ENCODE results near the gene ETV1. TPM values are rescaled to one million over a fixed set of nuclear protein-coding genes. Genes with fewer than 3 reads are reported as not detected.

The ETV1 gene
- total RNA-seq, 6 experiments from 2014 or later = 3.3 to 8.2 (median 5.6) TPM

DNA sequence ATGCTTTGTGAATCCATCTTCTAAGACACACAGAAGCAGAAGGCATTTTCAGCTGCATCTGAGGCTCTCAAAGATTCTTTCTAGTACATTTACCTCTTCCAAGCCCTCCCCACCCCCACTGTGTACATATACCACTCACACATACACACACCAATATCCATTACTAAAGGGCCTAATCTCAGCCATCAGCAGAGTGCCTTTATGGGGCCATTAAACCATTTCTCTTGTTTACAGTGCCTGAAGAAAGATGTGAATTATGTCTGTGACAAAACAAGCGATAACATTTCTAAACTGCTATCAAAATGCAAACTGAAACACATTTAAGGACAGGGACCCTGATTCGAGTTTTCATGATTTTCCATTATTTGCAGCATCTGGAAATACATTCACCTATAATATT, 40.0 kb downstream of the ETV1 start:
- Histone ChIP-seq H3K9me3 (no peaks in the 10 kb centered on the region), H3K36me3 (no peaks in the 10 kb centered on the region), H3K27me3 (no peaks in the 10 kb centered on the region), H3K4me3 (no peak overlapping the region), H3K27ac (no peak overlapping the region), H3K4me1 (peaks cover 0 to 11% (median 0%) of the 10 kb centered on the region in 4 donors)
- DNase-seq (no peak), ATAC-seq (no peak)
- no peak for TF ChIP-seq CTCF (IDR thresholded peaks at IDR 0.05)
- TF ChIP-seq POLR2A (IDR thresholded peaks at IDR 0.05) = no peak
- WGBS (ENCODE audit: insufficient coverage, low coverage, low lambda C conversion rate, missing lambda C conversion rate) = 63% methylated on average over 2 of the region's 2 CpGs
- intact Hi-C loops (cut with DNase I) = no loop called here

- intact Hi-C loops (cut with DNase I) = no loop called here
- H3K4me3 ChIP-seq = no peak overlapping the region
- no peaks in the 10 kb centered on the region for H3K9me3 ChIP-seq
- no peak for DNase-seq
- TF ChIP-seq CTCF (IDR thresholded peaks at IDR 0.05) = no peak
- no peak for TF ChIP-seq POLR2A (IDR thresholded peaks at IDR 0.05)
- peaks cover 0 to 11% (median 0%) of the 10 kb centered on the region in 4 donors for H3K4me1 ChIP-seq
- H3K27me3 ChIP-seq = no peaks in the 10 kb centered on the region
- ATAC-seq = no peak
- 58% methylated on average over 9 of the region's 9 CpGs for WGBS (ENCODE audit: insufficient coverage, low coverage, low lambda C conversion rate, missing lambda C conversion rate)
- H3K36me3 ChIP-seq = no peaks in the 10 kb centered on the region
- no peak overlapping the region for H3K27ac ChIP-seq
Observed at GRCh38 chr7:13948019-13948801, 41.3 kb downstream of the ETV1 start.

DNA sequence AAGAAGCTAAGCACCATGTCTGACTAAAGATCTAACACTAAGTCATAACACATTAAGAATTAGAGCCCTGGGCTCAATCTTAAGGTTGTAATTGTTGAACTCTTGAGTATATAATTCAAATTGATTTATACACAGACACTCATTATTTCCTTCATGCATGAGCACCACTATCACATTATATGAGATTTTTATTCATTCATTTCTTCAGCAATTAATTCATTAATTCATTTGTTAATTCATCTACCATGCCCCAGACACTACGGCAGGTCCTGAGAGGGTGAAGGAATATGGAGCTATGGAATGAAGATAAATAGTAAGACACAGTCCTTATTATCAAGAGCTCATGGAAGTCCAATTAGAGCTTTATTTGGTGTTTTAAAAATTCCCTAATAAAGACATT, 41.9 kb downstream of the ETV1 start:
- DNase-seq = no peak
- H3K4me1 ChIP-seq = peaks cover 0 to 11% (median 0%) of the 10 kb centered on the region in 4 donors
- 83% methylated on average over 1 of the region's 1 CpG for WGBS (ENCODE audit: insufficient coverage, low coverage, low lambda C conversion rate, missing lambda C conversion rate)
- no peak overlapping the region for H3K4me3 ChIP-seq
- no peaks in the 10 kb centered on the region for H3K36me3 ChIP-seq
- intact Hi-C loops (cut with DNase I) = no loop called here
- no peak for ATAC-seq
- H3K9me3 ChIP-seq = no peaks in the 10 kb centered on the region
- H3K27me3 ChIP-seq = no peaks in the 10 kb centered on the region
- TF ChIP-seq CTCF (IDR thresholded peaks at IDR 0.05) = no peak
- TF ChIP-seq POLR2A (IDR thresholded peaks at IDR 0.05) = no peak
- no peak overlapping the region for H3K27ac ChIP-seq

DNA sequence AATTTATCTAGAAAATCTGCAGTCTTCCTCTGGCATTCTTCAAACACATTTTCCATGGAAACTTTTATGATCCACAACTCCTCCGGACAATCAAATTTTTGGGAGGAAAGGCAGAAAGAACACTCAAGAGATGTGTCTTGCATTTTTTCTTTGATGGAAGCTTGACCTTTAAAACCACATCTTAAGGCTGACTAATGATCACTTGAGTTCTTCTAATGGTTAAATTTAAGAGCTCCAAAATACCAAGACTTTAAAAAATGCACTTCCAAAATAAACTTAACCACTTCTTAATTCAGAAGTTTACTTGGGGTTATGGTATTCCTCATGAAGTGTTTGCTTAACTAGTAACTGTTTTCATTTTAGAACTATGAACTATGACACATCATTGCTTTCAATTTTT, 43.3 kb downstream of the ETV1 start:
- Histone ChIP-seq H3K4me1 (peaks cover 0 to 11% (median 0%) of the 10 kb centered on the region in 4 donors), H3K27ac (no peak overlapping the region), H3K36me3 (no peaks in the 10 kb centered on the region), H3K27me3 (no peaks in the 10 kb centered on the region), H3K9me3 (no peaks in the 10 kb centered on the region), H3K4me3 (no peak overlapping the region)
- ATAC-seq (no peak), DNase-seq (no peak)
- WGBS (ENCODE audit: insufficient coverage, low coverage, low lambda C conversion rate, missing lambda C conversion rate) = 83% methylated on average over 1 of the region's 1 CpG
- intact Hi-C loops (cut with DNase I) = no loop called here
- no peak for TF ChIP-seq POLR2A (IDR thresholded peaks at IDR 0.05)
- TF ChIP-seq CTCF (IDR thresholded peaks at IDR 0.05) = no peak

Measured in right lobe of liver (tissue), 6 donors.